ENCODE measurements around the gene SRC. TPM values are rescaled to one million over a fixed set of nuclear protein-coding genes. Genes with fewer than 3 reads are reported as not detected.

The SRC gene
- total RNA-seq, 1 donor from 2014 or later: 15.4 TPM

DNA sequence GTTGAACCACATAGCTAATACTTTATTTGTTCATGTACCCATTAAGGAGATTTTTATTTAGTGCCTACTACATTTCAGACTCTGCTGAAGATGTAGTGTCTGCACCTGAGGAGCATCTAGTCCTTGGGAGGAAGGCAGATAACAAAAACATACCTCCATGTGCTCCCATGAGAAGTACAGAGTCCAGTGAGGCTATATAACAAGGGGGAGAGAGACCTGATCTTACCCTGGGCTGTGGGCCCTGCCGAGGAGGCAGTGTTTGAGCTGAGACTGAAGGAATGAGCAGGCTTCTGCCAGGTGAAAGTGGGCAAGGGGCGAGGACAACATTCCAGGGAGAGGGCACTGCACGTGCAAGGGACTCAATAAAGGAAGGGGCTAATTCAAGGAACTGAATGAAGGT, 44.4 kb upstream of the SRC start:
- H3K36me3 Mint-ChIP-seq: peaks cover 37% of the 10 kb centered on the region
- H3K4me1 Mint-ChIP-seq: peaks cover 11% of the 10 kb centered on the region
- peaks cover 24% of the 10 kb centered on the region for H3K4me1 ChIP-seq
- no peak overlapping the region for H3K9ac ChIP-seq
- no peak overlapping the region for H3K4me3 ChIP-seq
- no peaks in the 10 kb centered on the region for H3K9me3 Mint-ChIP-seq
- no peak overlapping the region for H3K4me2 ChIP-seq
- no peak overlapping the region for H3K27ac ChIP-seq
- H4K20me1 ChIP-seq (ENCODE audit: low read depth): peaks cover 5% of the 10 kb centered on the region
- H3K4me3 Mint-ChIP-seq: peak overlapping the region; percentile 17
- no peak for DNase-seq (ENCODE audit: low spot score)
- no peak for TF ChIP-seq CTCF (IDR thresholded peaks at IDR 0.05)
- no peak for TF ChIP-seq EZH2phosphoT487 (IDR thresholded peaks at IDR 0.05)
- no peak for TF ChIP-seq EZH2 (IDR thresholded peaks at IDR 0.05)
- H3K27me3 Mint-ChIP-seq (ENCODE audit: insufficient read depth, low read depth): peaks cover 4% of the 10 kb centered on the region
- no peaks in the 10 kb centered on the region for H3F3A ChIP-seq (ENCODE audit: low read depth)
- no peak overlapping the region for H2AFZ ChIP-seq (replicated peaks)
- no peaks in the 10 kb centered on the region for H3K9me3 ChIP-seq (ENCODE audit: low read depth)
- H3K27ac Mint-ChIP-seq: no peak overlapping the region
- H3K36me3 ChIP-seq: peaks cover 8% of the 10 kb centered on the region
- H3K79me2 ChIP-seq (ENCODE audit: low read depth): peaks cover 36% of the 10 kb centered on the region
- no peaks in the 10 kb centered on the region for H3K27me3 ChIP-seq

- H4K20me1 ChIP-seq (ENCODE audit: low read depth): no peaks in the 10 kb centered on the region
- H3K4me2 ChIP-seq: no peak overlapping the region
- no peak overlapping the region for H2AFZ ChIP-seq (replicated peaks)
These were observed 43.0 kb upstream of the SRC start for GRCh38 chr20:37302981-37303380.

GRCh38 chr20:37303637-37304036, 42.3 kb upstream of the SRC start:
- H3K9me3 ChIP-seq (ENCODE audit: low read depth): no peaks in the 10 kb centered on the region
- no peak overlapping the region for H3K9ac ChIP-seq
- H3K27ac Mint-ChIP-seq: no peak overlapping the region
- H3K27me3 Mint-ChIP-seq (ENCODE audit: insufficient read depth, low read depth): peaks cover 4% of the 10 kb centered on the region
- H3K36me3 Mint-ChIP-seq: peaks cover 37% of the 10 kb centered on the region
- no peak overlapping the region for H3K27ac ChIP-seq
- no peaks in the 10 kb centered on the region for H3F3A ChIP-seq (ENCODE audit: low read depth)
- no peaks in the 10 kb centered on the region for H3K9me3 Mint-ChIP-seq
- peaks cover 24% of the 10 kb centered on the region for H3K4me1 ChIP-seq
- H4K20me1 ChIP-seq (ENCODE audit: low read depth): no peaks in the 10 kb centered on the region
- no peak overlapping the region for H2AFZ ChIP-seq (replicated peaks)
- H3K4me3 ChIP-seq: no peak overlapping the region
- TF ChIP-seq EZH2phosphoT487 (IDR thresholded peaks at IDR 0.05): no peak
- no peak for TF ChIP-seq EZH2 (IDR thresholded peaks at IDR 0.05)
- no peak for TF ChIP-seq CTCF (IDR thresholded peaks at IDR 0.05)
- no peak overlapping the region for H3K4me3 Mint-ChIP-seq
- H3K27me3 ChIP-seq: no peaks in the 10 kb centered on the region
- peaks cover 11% of the 10 kb centered on the region for H3K4me1 Mint-ChIP-seq
- no peak overlapping the region for H3K4me2 ChIP-seq
- peaks cover 8% of the 10 kb centered on the region for H3K36me3 ChIP-seq
- DNase-seq (ENCODE audit: low spot score): no peak
- H3K79me2 ChIP-seq (ENCODE audit: low read depth): peaks cover 15% of the 10 kb centered on the region

More at GRCh38 chr20:37302981-37303380, 43.0 kb upstream of the SRC start:
- Histone ChIP-seq H3K9me3 (ENCODE audit: low read depth) (no peaks in the 10 kb centered on the region), H3K9ac (no peak overlapping the region), H3K79me2 (ENCODE audit: low read depth) (peaks cover 22% of the 10 kb centered on the region), H3K4me1 (peaks cover 24% of the 10 kb centered on the region), H3K4me3 (no peak overlapping the region), H3K36me3 (peaks cover 8% of the 10 kb centered on the region), H3K27ac (no peak overlapping the region), H3F3A (ENCODE audit: low read depth) (no peaks in the 10 kb centered on the region), H3K27me3 (no peaks in the 10 kb centered on the region)
- Mint-ChIP-seq H3K4me1 (peaks cover 11% of the 10 kb centered on the region), H3K9me3 (no peaks in the 10 kb centered on the region), H3K4me3 (no peak overlapping the region), H3K27me3 (ENCODE audit: insufficient read depth, low read depth) (peaks cover 4% of the 10 kb centered on the region), H3K27ac (no peak overlapping the region), H3K36me3 (peaks cover 37% of the 10 kb centered on the region)
- TF ChIP-seq EZH2 (IDR thresholded peaks at IDR 0.05) (no peak), EZH2phosphoT487 (IDR thresholded peaks at IDR 0.05) (no peak), CTCF (IDR thresholded peaks at IDR 0.05) (no peak)
- no peak for DNase-seq (ENCODE audit: low spot score)
